Amniotic stem cell (primary cell): ENCODE data around the gene SIRPG.
"Not testable (repeated sequence)": the region's sequence is repeated elsewhere in the genome, so short reads cannot be mapped to it uniquely, and the experiment has no call there.

Experiments
- DNase-seq: peaks from one replicate; lab custom pipeline; 2025; lab: John Stamatoyannopoulos, UW

The SIRPG gene

DNA sequence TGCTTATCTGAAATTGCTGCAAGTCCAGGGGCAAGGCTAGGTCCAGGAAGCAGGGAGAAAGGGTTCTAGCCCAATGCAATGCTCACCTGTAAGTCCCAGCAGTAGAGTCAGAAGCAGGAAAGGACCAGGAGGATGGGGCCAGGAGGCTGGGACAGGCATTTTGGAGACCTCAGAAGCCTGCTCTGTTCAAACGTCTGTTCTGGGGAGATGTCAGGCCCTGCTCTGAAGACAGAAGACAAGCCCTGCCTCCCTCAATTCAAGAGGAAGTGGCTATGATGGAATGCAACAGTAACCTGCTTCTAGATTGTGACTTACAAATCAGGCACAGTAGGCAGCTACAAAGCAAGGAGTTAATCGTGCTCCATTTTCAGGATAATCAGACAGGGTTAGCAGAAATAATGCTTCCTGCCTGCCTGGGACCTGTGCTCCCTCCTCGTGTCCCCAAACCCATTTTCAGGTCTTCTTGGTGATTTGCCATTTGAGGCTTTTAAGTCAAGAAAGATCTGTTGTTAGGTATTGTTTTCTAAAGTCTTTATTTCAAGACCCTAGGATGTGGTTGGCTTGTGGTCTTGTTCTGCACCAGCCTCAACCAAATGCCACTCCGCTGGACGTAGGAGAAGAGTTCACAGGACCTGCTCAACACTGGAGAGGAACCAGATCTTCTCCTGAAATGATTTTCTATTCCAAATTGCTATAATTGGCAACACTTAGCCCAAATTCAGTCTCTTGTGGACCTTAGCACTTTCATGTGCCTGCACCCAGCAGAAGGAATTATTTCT is at the start of gene SIRPG:
Gene SIRPG (minus strand): TSS at position 224 of the 779 bp plus-strand sequence. CDS start 65 bp downstream, at position 159.
- DNase-seq, result no peak

DNA sequence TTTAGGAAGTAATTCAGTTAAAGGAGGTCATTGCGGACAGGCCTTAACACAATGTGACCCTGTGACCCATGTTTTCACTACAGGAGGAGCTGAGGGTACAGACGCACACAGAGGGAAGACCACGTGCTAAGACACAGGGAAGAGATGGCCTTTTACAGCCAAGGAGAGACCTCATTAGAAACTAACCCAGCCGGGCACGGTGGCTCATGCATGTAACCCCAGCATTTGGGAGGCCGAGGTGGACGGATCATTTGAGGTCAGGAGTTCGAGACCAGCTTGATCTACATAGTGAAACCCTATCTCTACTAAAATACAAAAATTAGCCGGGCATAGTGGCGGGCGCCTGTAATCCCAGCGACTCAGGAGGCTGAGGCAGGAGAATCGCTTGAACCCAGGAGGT is 49.3 kb upstream of the SIRPG start:
- DNase-seq, result not testable (repeated sequence)

DNA sequence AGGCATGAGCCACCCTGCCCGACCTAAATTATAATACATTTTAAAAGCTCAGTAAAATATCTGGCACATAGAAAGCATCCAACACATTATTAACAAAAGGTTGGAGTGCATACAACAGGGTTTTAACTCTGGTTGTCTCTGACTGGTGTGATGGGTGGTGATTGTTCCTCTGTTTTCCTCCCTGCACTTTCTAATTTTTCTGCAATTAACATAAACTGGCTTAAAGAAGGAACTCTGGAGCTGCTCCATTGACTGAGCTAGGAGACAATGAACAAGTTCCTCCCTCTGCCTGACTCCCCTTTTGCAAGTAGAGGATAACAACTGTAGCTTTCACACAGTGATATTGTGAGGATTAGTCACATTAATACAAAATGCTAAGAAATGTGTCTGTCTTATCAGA is 48.5 kb upstream of the SIRPG start:
- no peak for DNase-seq

- DNase-seq, result no peak
These were observed 45.3 kb upstream of the SIRPG start for GRCh38 chr20:1702855-1703254.

GRCh38 chr20:1702328-1702727 is 44.7 kb upstream of the SIRPG start:
- no peak for DNase-seq

GRCh38 chr20:1700990-1701389 is 43.4 kb upstream of the SIRPG start:
- DNase-seq, result no peak

DNA sequence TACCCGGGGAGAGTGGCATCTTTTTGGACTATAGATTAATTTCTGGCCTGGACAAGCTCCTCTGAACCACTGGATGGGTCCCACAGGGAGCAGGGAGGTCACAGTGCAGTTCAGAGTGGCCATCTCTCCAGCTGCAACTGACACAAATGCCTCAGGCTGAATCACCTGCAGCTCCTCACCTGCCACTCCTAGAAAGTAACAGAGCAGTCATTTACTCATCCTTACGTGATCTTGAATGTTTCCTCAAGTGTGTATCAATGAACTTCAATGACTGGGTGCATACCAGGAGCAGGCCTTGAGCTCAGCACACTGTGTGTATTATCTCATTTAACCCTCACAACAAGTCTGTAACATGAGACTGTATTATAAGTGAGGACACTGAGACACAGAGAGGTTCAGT is 40.0 kb upstream of the SIRPG start:
- no peak for DNase-seq

DNA sequence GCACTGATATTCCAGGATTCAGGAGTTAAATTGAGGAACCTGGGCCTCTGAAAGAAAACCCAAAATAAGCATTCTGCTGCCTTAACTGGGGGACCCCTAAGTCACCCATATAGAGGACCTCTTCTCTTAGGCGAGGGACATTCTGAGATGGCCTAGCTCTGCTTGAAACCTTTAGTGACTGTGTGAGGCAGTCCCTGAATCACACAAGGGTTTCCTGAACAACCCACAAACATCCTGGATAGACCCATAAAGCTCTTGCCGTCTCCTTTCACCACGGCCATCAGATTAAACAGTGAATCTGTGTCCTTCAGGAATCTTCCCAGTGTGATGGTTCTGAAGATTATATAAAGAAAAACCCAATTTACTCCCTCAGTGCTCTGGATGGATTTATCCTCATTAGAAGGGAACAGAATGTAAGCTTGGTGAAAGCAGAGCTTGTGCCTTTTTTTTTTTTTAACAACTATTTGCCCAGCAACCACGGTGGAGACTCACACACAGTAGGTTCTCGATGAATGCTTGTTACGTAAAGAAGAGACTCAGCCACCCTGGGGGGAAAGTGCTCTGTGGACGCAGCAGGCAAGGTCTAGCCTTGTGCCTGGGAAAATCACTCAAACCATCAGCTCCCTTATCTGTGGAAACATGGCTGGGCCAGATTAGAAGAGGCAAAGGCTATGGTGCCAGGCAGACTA is 39.1 kb upstream of the SIRPG start:
- no peak for DNase-seq

DNA sequence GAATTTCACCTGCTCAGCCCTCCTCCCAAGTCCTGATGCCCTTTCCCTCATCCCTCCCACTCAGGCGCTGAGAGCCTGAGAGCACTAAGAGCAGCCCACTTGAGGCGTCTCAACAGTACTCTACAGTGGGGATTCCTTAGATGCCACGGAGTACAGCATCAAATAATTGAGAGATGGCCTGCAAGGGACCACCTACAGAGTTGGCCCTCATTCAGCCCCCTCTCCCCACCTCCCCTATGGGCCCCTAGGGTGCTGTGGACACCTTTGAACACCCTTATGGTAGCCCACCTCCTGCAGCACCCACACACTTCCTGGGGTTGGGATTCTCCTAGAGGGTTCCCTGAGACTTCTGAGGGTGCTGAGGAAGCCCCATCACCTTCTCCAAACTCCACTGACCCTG is 37.1 kb upstream of the SIRPG start:
- no peak for DNase-seq

DNA sequence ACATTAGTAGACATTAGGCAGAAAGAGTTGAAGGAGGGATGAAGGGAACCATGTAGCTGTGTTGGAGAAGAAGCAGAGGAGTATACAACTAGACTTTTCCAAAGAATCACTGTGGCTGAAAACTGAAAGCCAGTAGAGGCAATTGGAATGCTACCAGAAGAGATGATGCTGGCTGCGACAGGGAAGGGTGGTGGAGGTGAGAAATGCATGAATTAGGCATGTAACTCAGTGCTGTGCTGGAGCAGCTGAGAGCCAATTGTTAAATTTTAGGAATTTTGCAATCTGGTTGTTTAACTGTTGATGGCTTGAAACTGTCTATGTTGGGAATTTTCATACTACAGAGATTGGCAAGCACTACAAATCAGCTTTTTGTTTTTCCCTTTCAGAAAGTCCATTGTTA is 35.8 kb upstream of the SIRPG start:
- DNase-seq, result no peak

- DNase-seq, result no peak
These were observed 32.1 kb upstream of the SIRPG start for GRCh38 chr20:1689721-1690120.

- DNase-seq, result no peak
These were observed 31.4 kb upstream of the SIRPG start for GRCh38 chr20:1688886-1689538.

DNA sequence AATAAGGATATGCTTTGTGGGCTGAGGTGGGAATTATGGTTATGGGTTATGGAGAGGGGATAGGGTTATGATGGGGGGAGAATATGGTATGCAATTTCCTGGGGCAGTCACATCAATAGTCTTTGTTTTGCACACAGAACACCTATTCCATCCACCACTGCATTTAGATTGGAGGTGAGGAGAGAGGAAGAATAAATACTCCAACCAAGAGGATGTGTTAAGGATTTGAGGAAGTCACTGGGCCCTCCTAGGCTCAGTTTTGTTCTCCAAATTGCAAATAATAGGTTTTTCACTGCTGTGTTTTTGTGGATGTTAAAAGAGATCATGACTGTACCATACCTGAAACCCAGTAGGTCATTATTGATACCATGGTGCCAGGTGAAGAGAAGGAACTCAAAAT is 29.5 kb upstream of the SIRPG start:
- no peak for DNase-seq

GRCh38 chr20:1686151-1686748 is 28.7 kb upstream of the SIRPG start:
- no peak for DNase-seq

GRCh38 chr20:1685304-1686052 is 27.9 kb upstream of the SIRPG start:
- DNase-seq, result no peak

GRCh38 chr20:1684872-1685271 is 27.3 kb upstream of the SIRPG start:
- no peak for DNase-seq

- DNase-seq, result no peak
These were observed 19.1 kb upstream of the SIRPG start for GRCh38 chr20:1676650-1677049.

DNA sequence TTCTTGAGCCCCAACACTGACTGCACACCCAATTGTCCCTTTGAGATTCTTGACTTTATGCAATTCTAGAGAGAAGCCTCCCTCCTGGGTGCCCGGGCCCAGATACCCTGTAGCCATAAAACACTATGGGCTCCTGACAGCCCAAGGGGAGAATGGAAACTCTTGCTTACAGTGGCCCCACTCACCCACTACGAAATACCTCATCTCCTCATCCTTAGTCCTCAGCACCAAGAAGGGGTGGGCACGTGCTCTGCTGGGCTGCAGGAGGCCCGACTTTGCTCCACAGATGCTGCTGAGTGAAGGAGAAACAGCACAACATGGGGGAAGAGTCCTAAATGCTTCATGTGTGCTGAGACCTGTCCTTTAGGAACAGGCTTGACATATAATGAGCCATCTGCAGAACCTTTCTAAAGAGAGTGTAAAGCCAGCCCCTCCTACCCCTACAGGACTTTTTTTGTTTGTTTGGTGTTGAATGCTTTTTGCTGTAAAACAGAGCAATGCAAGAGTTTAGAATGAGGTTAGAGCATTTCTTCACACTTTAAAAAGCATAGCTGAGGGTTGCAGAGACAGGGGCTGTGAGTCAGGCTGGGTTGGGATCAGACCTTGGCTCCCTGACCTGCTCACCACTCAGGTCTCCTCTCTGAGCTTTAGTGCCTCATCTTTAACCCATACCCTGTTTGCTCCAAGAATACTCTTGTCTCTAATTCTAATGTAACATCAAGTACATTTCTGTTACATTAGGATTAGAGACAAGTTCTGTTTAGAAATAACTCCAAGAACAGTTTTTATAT is 17.6 kb upstream of the SIRPG start:
- DNase-seq, result no peak

DNA sequence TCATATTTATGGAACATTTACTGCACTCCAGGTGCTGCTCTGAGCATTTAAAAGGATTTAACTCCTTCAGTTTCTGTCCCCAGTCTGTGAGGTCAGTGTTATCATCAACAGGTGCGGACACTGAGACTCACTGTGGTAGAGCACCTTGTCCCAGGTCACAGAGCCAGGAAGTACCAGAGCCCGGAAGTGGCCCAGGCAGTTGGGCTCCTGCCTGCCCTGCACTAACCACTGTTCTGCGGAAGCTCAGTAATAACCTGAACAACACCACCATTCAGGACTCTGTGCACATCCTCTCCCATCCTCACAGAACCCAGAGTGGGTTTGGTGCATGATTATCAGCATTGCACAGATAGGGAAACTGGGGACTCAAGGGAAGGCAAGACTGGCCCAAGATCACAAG is 16.8 kb upstream of the SIRPG start:
- no peak for DNase-seq

DNA sequence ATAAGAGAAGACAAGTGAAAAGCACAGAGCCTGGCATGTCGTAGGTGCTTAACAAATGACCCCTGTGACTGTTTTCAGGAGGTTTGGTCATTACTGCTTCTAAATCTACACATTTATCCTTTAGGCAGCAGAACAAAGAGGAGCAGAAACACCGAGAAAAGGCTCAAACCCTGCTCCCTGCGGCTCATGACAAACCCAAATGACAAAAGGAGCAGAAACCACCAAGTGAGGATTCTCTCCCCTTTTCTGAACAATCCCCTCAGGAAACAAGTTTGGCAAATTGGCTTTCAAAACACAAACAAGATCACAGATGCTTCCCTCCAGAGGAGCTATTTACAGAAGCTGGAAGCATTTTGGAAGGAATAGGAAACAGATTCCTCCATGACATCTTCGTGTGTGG is 15.8 kb upstream of the SIRPG start:
- no peak for DNase-seq

DNA sequence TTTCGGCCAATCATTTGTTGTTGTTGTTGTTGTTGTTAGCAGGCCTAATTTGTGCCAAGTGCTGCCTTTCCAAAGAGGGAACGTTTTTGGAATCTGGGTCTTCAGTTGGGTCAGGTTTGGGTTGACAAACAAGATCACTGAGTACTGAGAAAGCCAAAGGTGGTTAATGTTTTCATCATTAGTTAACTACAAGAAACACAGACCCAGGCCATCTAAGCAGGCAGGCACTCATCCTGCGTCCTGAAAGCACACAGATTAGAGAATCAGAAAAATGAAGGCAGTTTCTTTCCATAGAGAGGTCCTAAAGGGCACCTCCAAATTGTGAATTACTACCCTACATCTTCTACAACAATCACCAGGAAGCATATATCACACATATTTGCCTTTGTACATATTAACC is 15.1 kb upstream of the SIRPG start:
- DNase-seq, result no peak
